Keratinocyte (primary cell): ENCODE measurements around the gene ZNF701. TPM values are rescaled to one million over a fixed set of nuclear protein-coding genes. Genes with fewer than 3 reads are reported as not detected.

Experiments
- DNase-seq: peaks from one replicate; pipeline ENCODE4 v3.0.0-alpha.2; 2011; ENCODE audit warnings: low read depth, missing footprints, low spot score
- FAIRE-seq: peaks from 2 replicates; lab custom pipeline; 2011; peaks lifted over from hg19 to GRCh38; lab: Jason Lieb, UNC
- H2AFZ ChIP-seq: 2 replicates; pipeline ENCODE4 v1.6.0; 2012; ENCODE audit warnings: low read length, control low read depth, inconsistent platforms; ENCODE audit not compliant: control insufficient read depth
- H3K27ac ChIP-seq: 2 replicates; pipeline ENCODE4 v1.5.1; 2011; ENCODE audit warnings: low read length; ENCODE audit not compliant: control insufficient read depth, insufficient read depth
- H3K27me3 ChIP-seq: 3 replicates; pipeline ENCODE4 v1.6.0; 2011; ENCODE audit warnings: low read length; ENCODE audit not compliant: control insufficient read depth, insufficient read depth; ENCODE audit errors: extremely low read depth
- H3K36me3 ChIP-seq, 2 experiments: 2 replicates in 1 of 2; 3 replicates in 1 of 2; pipeline ENCODE4 v1.5.1; 2011; ENCODE audit warnings: low read length in 2 of 2, mild to moderate bottlenecking in 1 of 2; ENCODE audit not compliant: control insufficient read depth in 2 of 2, insufficient read depth in 2 of 2; ENCODE audit errors: extremely low read depth in 1 of 2
- H3K4me1 ChIP-seq: 3 replicates; pipeline ENCODE4 v1.5.1; 2011; ENCODE audit warnings: low read length; ENCODE audit not compliant: control insufficient read depth, insufficient read depth; ENCODE audit errors: extremely low read depth
- H3K4me2 ChIP-seq: 3 replicates; pipeline ENCODE4 v1.6.0; 2011; ENCODE audit warnings: low read depth, low read length; ENCODE audit not compliant: control insufficient read depth, insufficient read depth; ENCODE audit errors: extremely low read depth
- H3K4me3 ChIP-seq, 3 experiments: fragments of 200-600 bp in 1 of 3; sonication (generic) in 1 of 3; 2 replicates in 2 of 3; 3 replicates in 1 of 3; pipeline ENCODE4 v1.5.1; 2011 to 2016; ENCODE audit warnings: low read length in 3 of 3, mild to moderate bottlenecking in 3 of 3, control low read depth in 2 of 3, inconsistent platforms in 1 of 3, low read depth in 1 of 3, mixed read lengths in 1 of 3, mixed run types in 1 of 3, moderate library complexity in 1 of 3; ENCODE audit not compliant: control insufficient read depth in 2 of 3, insufficient read depth in 2 of 3; ENCODE audit errors: extremely low read depth in 1 of 3
- H3K79me2 ChIP-seq: 2 replicates; pipeline ENCODE4 v1.6.0; 2012; ENCODE audit warnings: low read length; ENCODE audit not compliant: control insufficient read depth, insufficient read depth
- H3K9ac ChIP-seq: 3 replicates; pipeline ENCODE4 v1.6.0; 2011; ENCODE audit warnings: low read length; ENCODE audit not compliant: control insufficient read depth, insufficient read depth; ENCODE audit errors: extremely low read depth
- H3K9me1 ChIP-seq: 3 replicates; pipeline ENCODE4 v1.6.0; 2011; ENCODE audit warnings: low read length; ENCODE audit not compliant: control insufficient read depth, insufficient read depth; ENCODE audit errors: extremely low read depth
- H3K9me3 ChIP-seq: 2 replicates; pipeline ENCODE4 v1.5.1; 2012; ENCODE audit warnings: low read depth, low read length; ENCODE audit not compliant: control insufficient read depth
- H4K20me1 ChIP-seq: 3 replicates; pipeline ENCODE4 v1.6.0; 2011; ENCODE audit warnings: low read length; ENCODE audit not compliant: control insufficient read depth, insufficient read depth; ENCODE audit errors: extremely low read depth
- CTCF ChIP-seq, 3 experiments: IDR thresholded peaks in 1 of 3; conservative IDR thresholded peaks in 1 of 3; optimal IDR thresholded peaks in 1 of 3; 2 replicates in 2 of 3; 3 replicates in 1 of 3; pipeline versions ENCODE3 to v1.5.1; 2011; ENCODE audit warnings: low read length in 3 of 3, mild to moderate bottlenecking in 3 of 3, moderate library complexity in 2 of 3, control low read depth in 1 of 3, inconsistent platforms in 1 of 3; ENCODE audit not compliant: insufficient read depth in 2 of 3; ENCODE audit errors: extremely low read depth in 1 of 3
- EZH2 ChIP-seq: IDR thresholded peaks from one replicate; pipeline ENCODE4 v1.6.1; 2012; ENCODE audit warnings: inconsistent platforms, mild to moderate bottlenecking, low read length, moderate library complexity
- dilution Hi-C: fragments of 300-500 bp; cut with MboI; formaldehyde crosslinking; loops from one replicate; pipeline ENCODE4 v1.7.0; 2020; ENCODE audit warnings: low sequenced_read_pairs; ENCODE audit not compliant: extremely low pct_ligation_motif_present
- polyA plus RNA-seq, 5 experiments: library from polyadenylated mRNA; depleted of rRNA in 3 of 5; stranded (reverse) in 3 of 5; stranded (forward) in 1 of 5; unstranded in 1 of 5; fragments of >200 nt; gene quantifications; 1 replicate in 1 of 5; 2 replicates in 3 of 5; 3 replicates in 1 of 5; pipeline versions ENCODE4 v1.2.1 to v1.2.3, GENCODE V29; 2011 to 2012; ENCODE audit warnings: missing spikeins in 2 of 5, low read depth in 1 of 5, low replicate concordance in 1 of 5

Gene ZNF701
- polyA plus RNA-seq, 1 donor (not counting 4 experiments of a cell fraction or from before 2014, with no cell fraction given): 7.2 TPM

GRCh38 chr19:52524086-52524485 lies 46.0 kb upstream of the ZNF701 start:
- Histone ChIP-seq H2AFZ (no peak overlapping the region), H3K9ac (no peak overlapping the region), H3K79me2 (peaks cover 12% of the 10 kb centered on the region), H3K36me3 (no peaks in the 10 kb centered on the region), H3K9me1 (no peaks in the 10 kb centered on the region), H3K27me3 (no peaks in the 10 kb centered on the region), H3K4me1 (peaks cover 5% of the 10 kb centered on the region), H3K4me3 (no peak overlapping the region), H4K20me1 (no peaks in the 10 kb centered on the region), H3K9me3 (peaks cover 4% of the 10 kb centered on the region), H3K4me2 (no peak overlapping the region), H3K27ac (no peak overlapping the region)
- dilution Hi-C loops: no loop called here
- no peak for FAIRE-seq
- no peak for TF ChIP-seq EZH2
- TF ChIP-seq CTCF (optimal IDR thresholded peaks at IDR 0.05 in 1 of 3, IDR thresholded peaks at IDR 0.05 in 1 of 3, conservative IDR thresholded peaks at IDR 0.05 in 1 of 3; ENCODE audit: extremely low read depth in 1 of 3, insufficient read depth in 2 of 3, low read length in 3 of 3): no peak
- DNase-seq: no peak

- H3K79me2 ChIP-seq: peaks cover 25% of the 10 kb centered on the region
- peak within 1 kb of the TSS; percentile 81 for H3K27ac ChIP-seq
- no peaks in the 10 kb centered on the region for H3K27me3 ChIP-seq
- H3K36me3 ChIP-seq: peaks cover 1 to 2% of the 10 kb centered on the region in 2 experiments
- TF ChIP-seq CTCF (optimal IDR thresholded peaks at IDR 0.05 in 1 of 3, IDR thresholded peaks at IDR 0.05 in 1 of 3, conservative IDR thresholded peaks at IDR 0.05 in 1 of 3; ENCODE audit: extremely low read depth in 1 of 3, insufficient read depth in 2 of 3, low read length in 3 of 3) (peak; percentile 37 to 78 (median 57)), EZH2 (no peak)
- H3K4me3 ChIP-seq: peak within 1 kb of the TSS; percentile 63 to 75 (median 71)
- H3K4me1 ChIP-seq: peaks cover 5% of the 10 kb centered on the region
- no peaks in the 10 kb centered on the region for H3K9me1 ChIP-seq
- DNase-seq (peak; percentile 48), FAIRE-seq (no peak)
- peak within 1 kb of the TSS; percentile 86 for H2AFZ ChIP-seq
- dilution Hi-C loops: no loop called here
- H3K9me3 ChIP-seq: peaks cover 4% of the 10 kb centered on the region
- peak within 1 kb of the TSS; percentile 85 for H3K9ac ChIP-seq
- H3K4me2 ChIP-seq: peak within 1 kb of the TSS; percentile 87
- H4K20me1 ChIP-seq: no peaks in the 10 kb centered on the region
These were observed 42.7 kb upstream of the ZNF701 start, which contains the start of gene ZNF808 for GRCh38 chr19:52527134-52527955. Gene ZNF808, plus strand, starts transcription at chr19:52527668. Its CDS starts 15,617 bp downstream, at chr19:52543285.
